ENCODE data around the gene OLR1.

DNA sequence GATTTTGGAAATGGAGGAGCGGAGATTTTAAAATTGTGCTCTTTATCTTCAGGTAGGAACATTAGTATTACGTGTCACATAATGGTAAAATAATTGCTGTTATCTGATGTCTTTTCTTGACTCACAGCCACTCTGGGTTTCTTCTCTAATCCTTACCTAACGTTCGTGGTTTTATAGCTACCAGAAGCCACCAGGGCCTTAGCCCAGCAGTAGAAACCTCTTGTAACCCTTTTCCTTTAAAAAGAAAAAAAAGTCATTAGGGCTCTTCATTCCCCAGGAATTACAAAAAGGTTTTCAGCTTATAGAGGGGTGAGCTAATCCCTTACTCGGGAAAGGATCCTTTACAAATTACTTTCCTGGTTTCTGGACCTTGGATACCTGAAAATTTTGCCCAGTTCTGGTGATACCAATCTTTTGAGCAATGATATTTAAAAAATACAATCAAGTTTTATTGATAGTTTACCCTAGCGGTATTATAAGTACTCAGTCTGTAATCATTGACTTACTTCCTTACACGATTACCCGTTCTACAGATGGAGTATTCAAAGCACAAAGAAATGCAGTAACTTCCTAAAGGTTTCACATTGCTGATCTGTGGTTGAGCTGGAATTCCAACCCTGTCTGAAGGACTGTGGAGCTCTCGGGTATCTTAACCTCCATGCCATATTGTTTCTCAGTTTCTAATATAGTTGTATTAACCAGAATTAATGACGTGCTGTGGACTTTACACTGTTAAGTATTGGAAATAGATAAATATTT lies 42.4 kb upstream of the OLR1 start:
- TF ChIP-seq, protein P1, sequence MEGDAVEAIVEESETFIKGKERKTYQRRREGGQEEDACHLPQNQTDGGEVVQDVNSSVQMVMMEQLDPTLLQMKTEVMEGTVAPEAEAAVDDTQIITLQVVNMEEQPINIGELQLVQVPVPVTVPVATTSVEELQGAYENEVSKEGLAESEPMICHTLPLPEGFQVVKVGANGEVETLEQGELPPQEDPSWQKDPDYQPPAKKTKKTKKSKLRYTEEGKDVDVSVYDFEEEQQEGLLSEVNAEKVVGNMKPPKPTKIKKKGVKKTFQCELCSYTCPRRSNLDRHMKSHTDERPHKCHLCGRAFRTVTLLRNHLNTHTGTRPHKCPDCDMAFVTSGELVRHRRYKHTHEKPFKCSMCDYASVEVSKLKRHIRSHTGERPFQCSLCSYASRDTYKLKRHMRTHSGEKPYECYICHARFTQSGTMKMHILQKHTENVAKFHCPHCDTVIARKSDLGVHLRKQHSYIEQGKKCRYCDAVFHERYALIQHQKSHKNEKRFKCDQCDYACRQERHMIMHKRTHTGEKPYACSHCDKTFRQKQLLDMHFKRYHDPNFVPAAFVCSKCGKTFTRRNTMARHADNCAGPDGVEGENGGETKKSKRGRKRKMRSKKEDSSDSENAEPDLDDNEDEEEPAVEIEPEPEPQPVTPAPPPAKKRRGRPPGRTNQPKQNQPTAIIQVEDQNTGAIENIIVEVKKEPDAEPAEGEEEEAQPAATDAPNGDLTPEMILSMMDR (IDR thresholded peaks at IDR 0.05) = no peak
- TF ChIP-seq EZH2 (IDR thresholded peaks at IDR 0.05; ENCODE audit: borderline replicate concordance, insufficient read depth, low read depth, low read length, poor library complexity, severe bottlenecking) = no peak
